HepG2 (cell line): ENCODE results near the gene MEGF6. TPM values are rescaled to one million over a fixed set of nuclear protein-coding genes. Genes with fewer than 3 reads are reported as not detected.

Source experiments
- ATAC-seq: fragments of 200-7000 bp; cut with Tn5 transposase; 3 replicates; pipeline ENCODE4 v1.9.1; 2020; ENCODE audit warnings: mild to moderate bottlenecking, moderate library complexity
- BruUV-seq: library from RNA; stranded (reverse); fragments of 400-500 nt; replicated peaks from 2 replicates; lab custom pipeline; 2021; lab: Mats Ljungman, UMichigan
- CTCF ChIA-PET: fragments of 300-600 bp; formaldehyde crosslinking; extraction: SDS; loops from one replicate; lab custom pipeline; 2021; ENCODE audit warnings: low total read pairs, inconsistent platforms, low intra/inter-chr PET ratio; lab: Yijun Ruan, JAX
- POLR2A ChIA-PET: fragments of 350-600 bp; sonication (Branson Sonifier 250); formaldehyde crosslinking; loops from one replicate; lab custom pipeline; 2020; ENCODE audit warnings: antibody characterized with exemption, inconsistent platforms; lab: Yijun Ruan, JAX
- DNase-seq: peaks from one replicate; pipeline ENCODE4 v3.0.0-alpha.2; 2015; ENCODE audit warnings: low spot score
- FAIRE-seq: peaks from 3 replicates; lab custom pipeline; 2011; peaks lifted over from hg19 to GRCh38; lab: Jason Lieb, UNC
- H2AFZ ChIP-seq: one replicate; pipeline ENCODE4 v1.6.1; 2011; ENCODE audit warnings: low read length, inconsistent platforms
- H3K27ac ChIP-seq: fragments of 300-600 bp; 3 replicates; pipeline ENCODE4 v1.8.0; 2011; ENCODE audit warnings: mixed run types, mild to moderate bottlenecking, mixed read lengths, low read length, inconsistent platforms; ENCODE audit not compliant: insufficient read depth; ENCODE audit errors: extremely low read length
- H3K27me3 ChIP-seq, 2 experiments: fragments of 200-600 bp in 1 of 2; 2 replicates in 1 of 2; 3 replicates in 1 of 2; pipeline versions ENCODE4 v1.6.0 to v1.8.0; 2011; ENCODE audit warnings: low read length in 2 of 2, mild to moderate bottlenecking in 2 of 2, moderate library complexity in 2 of 2, inconsistent platforms in 1 of 2; ENCODE audit not compliant: insufficient read depth in 2 of 2, control insufficient read depth in 1 of 2
- H3K36me3 ChIP-seq, 2 experiments: fragments of 200-600 bp in 1 of 2; replicated peaks in 1 of 2; 2 replicates in 1 of 2; 3 replicates in 1 of 2; pipeline versions ENCODE4 v1.5.1 to v1.8.0; 2011; ENCODE audit warnings: low read length in 2 of 2, inconsistent platforms in 1 of 2; ENCODE audit not compliant: insufficient read depth in 2 of 2, control insufficient read depth in 1 of 2
- H3K4me1 ChIP-seq: 2 replicates; pipeline ENCODE4 v1.5.1; 2012; ENCODE audit warnings: low read length, inconsistent platforms; ENCODE audit not compliant: insufficient read depth
- H3K4me2 ChIP-seq: 2 replicates; pipeline ENCODE4 v1.6.0; 2011; ENCODE audit warnings: low read depth, low read length, inconsistent platforms
- H3K4me3 ChIP-seq, 3 experiments: fragments of 200-600 bp in 1 of 3; sonication (generic), shearing (Covaris generic) in 1 of 3; replicated peaks in 1 of 3; 2 replicates each; pipeline ENCODE4 v1.5.1; 2011 to 2016; ENCODE audit warnings: low read length in 3 of 3, inconsistent platforms in 2 of 3, low read depth in 2 of 3, mild to moderate bottlenecking in 2 of 3, control low read depth in 1 of 3, mixed read lengths in 1 of 3; ENCODE audit not compliant: insufficient read depth in 1 of 3
- H3K79me2 ChIP-seq: one replicate; pipeline ENCODE4 v1.6.1; 2011; ENCODE audit warnings: low read length, inconsistent platforms; ENCODE audit not compliant: insufficient read depth
- H3K9ac ChIP-seq: 2 replicates; pipeline ENCODE4 v1.6.0; 2011; ENCODE audit warnings: mild to moderate bottlenecking, low read depth, low read length, inconsistent platforms; ENCODE audit not compliant: insufficient read depth
- H3K9me3 ChIP-seq: 2 replicates; pipeline ENCODE4 v1.5.1; 2012; ENCODE audit warnings: mild to moderate bottlenecking, low read length
- H4K20me1 ChIP-seq: 2 replicates; pipeline ENCODE4 v1.6.0; 2011; ENCODE audit warnings: inconsistent platforms, mild to moderate bottlenecking, low read length, moderate library complexity; ENCODE audit not compliant: insufficient read depth
- FOXO1 ChIP-seq: sonication (generic); formaldehyde crosslinking; IDR thresholded peaks from 2 replicates; pipeline ENCODE4 v1.4.0; 2020; ENCODE audit warnings: missing genetic modification reagents
- HNRNPL ChIP-seq: fragments of 200-400 bp; formaldehyde crosslinking; IDR thresholded peaks from 2 replicates; pipeline ENCODE4 v1.6.1; 2017; ENCODE audit warnings: mild to moderate bottlenecking, low read depth, low read length
- NFKB2 ChIP-seq: sonication (generic); formaldehyde crosslinking; IDR thresholded peaks from 2 replicates; pipeline ENCODE4 v1.4.0; 2020; ENCODE audit warnings: missing genetic modification reagents, borderline replicate concordance
- RBM22 ChIP-seq: fragments of 200-400 bp; formaldehyde crosslinking; optimal IDR thresholded peaks from 2 replicates; pipeline ENCODE3; 2017; ENCODE audit warnings: mild to moderate bottlenecking, low read length, moderate library complexity
- SMC3 ChIP-seq: IDR thresholded peaks from 2 replicates; pipeline ENCODE4 v1.6.1; 2011; ENCODE audit warnings: low read length, improper control_type of control experiment
- STAG1 ChIP-seq: sonication (generic); formaldehyde crosslinking; IDR thresholded peaks from 2 replicates; pipeline ENCODE4 v1.4.0; 2020; ENCODE audit warnings: missing genetic modification reagents
- XRCC5 ChIP-seq: fragments of 200-400 bp; formaldehyde crosslinking; optimal IDR thresholded peaks from 2 replicates; pipeline ENCODE3; 2017; ENCODE audit warnings: mild to moderate bottlenecking, low read length
- ZNF20 ChIP-seq: sonication (generic); formaldehyde crosslinking; IDR thresholded peaks from 2 replicates; pipeline ENCODE4 v1.4.0; 2020; ENCODE audit warnings: mild to moderate bottlenecking, moderate library complexity, missing genetic modification reagents
- ZNF496 ChIP-seq: sonication (generic); formaldehyde crosslinking; IDR thresholded peaks from 2 replicates; pipeline ENCODE4 v1.8.1; 2023; ENCODE audit warnings: mild to moderate bottlenecking, moderate library complexity, missing genetic modification reagents; ENCODE audit not compliant: insufficient replicate concordance
- ZNF629 ChIP-seq: sonication (generic); formaldehyde crosslinking; conservative IDR thresholded peaks from 2 replicates; pipeline ENCODE4 v1.5.0; 2020; ENCODE audit warnings: missing genetic modification reagents
- WGBS: methylation state at CpG from one replicate; pipeline ENCODE4 v1.1.6; 2017; ENCODE audit warnings: low lambda C conversion rate; 5-methylcytosine and 5-hydroxymethylcytosine counted together
- in situ Hi-C: cut with HindIII; loops from 2 replicates; pipeline ENCODE4 v1.10.0; 2017; ENCODE audit warnings: low pct_unique_long_range_greater_than_20kb; ENCODE audit not compliant: extremely low pct_ligation_motif_present
- intact Hi-C: fragments of 100-400 bp; cut with micrococcal nuclease; formaldehyde crosslinking; loops from one replicate; pipeline ENCODE4 v1.10.0; 2022; ENCODE audit not compliant: unreplicated experiment
- polyA plus RNA-seq, 8 experiments: library from polyadenylated mRNA; depleted of rRNA in 3 of 8; stranded (reverse) in 7 of 8; unstranded in 1 of 8; fragments of >200 nt; fragmentation: Illumina TruSeq in 4 of 8; extraction: Trizol in 4 of 8; gene quantifications; 2 replicates each; pipeline versions ENCODE4 v1.2.1 to v1.2.3, GENCODE V29; 2011 to 2016; ENCODE audit warnings: low read depth in 4 of 8, missing spikeins in 1 of 8, mixed read lengths in 1 of 8; ENCODE audit not compliant: insufficient read depth in 1 of 8
- total RNA-seq, 5 experiments: library from RNA; depleted of rRNA; stranded (reverse); fragments of >200 nt; fragmentation: Illumina TruSeq; extraction: Trizol; gene quantifications; 2 replicates each; pipeline ENCODE4 v1.2.3, GENCODE V29; 2016; ENCODE audit warnings: low read depth in 1 of 5

The MEGF6 gene
- total and polyA plus RNA-seq, 2 of the 13 experiments (the other 11 are each of a cell fraction or from before 2014, with no cell fraction given) = 1.9 TPM

GRCh38 chr1:3564921-3565831, 46.1 kb downstream of the MEGF6 start (continued):
- TF ChIP-seq RBM22 (peak; percentile 12), HNRNPL (0 out of 2 replicates have a peak, but pooled peaks have one; percentile 41), ZNF20 (CRISPR knock-in tag) (no peak), XRCC5 (peak; percentile 31), STAG1 (CRISPR knock-in tag) (peak; percentile 92), FOXO1 (no peak), SMC3 (peak; percentile 41; the same call in 1 of the 2 replicates), NFKB2 (CRISPR knock-in tag) (0 out of 2 replicates have a peak, but pooled peaks have one; percentile 22)

DNA sequence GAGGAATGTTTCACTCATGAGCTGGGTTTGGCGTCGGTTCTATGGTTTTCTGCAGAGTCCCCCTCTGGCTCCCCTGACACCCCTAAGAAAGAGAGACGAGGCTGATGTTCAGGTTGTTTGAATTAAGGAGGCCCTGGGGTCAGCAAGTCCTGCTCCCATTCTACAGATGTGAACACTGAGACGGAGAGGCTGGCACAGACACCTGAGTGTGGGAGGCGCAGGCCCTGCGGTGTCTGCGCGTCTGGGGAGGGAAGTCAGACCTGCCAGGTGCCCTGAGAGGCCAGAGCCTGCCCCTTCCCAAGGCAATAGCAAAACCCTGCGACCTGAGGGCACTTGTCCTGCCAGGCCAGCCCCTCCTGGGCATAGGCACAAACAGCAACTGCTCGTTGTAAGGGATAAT, 47.7 kb downstream of the MEGF6 start:
- H4K20me1 ChIP-seq = peaks cover 7% of the 10 kb centered on the region; the same call in 1 of the 2 replicates
- H3K9me3 ChIP-seq = no peaks in the 10 kb centered on the region
- no TSS peak for BruUV-seq
- H3K27me3 ChIP-seq = peaks cover under 1 to 34% of the 10 kb centered on the region in 2 experiments; a peak in 3 of 5 replicates
- ATAC-seq (no peak), FAIRE-seq (no peak), DNase-seq (no peak)
- H3K36me3 ChIP-seq = no peaks in the 10 kb centered on the region
- H2AFZ ChIP-seq = no peak overlapping the region
- in situ Hi-C loops = no loop called here
- WGBS = 56% methylated on average over 10 of the region's 10 CpGs
- ChIA-PET CTCF (no interaction called here), POLR2A (no interaction called here)
- TF ChIP-seq ZNF629 (CRISPR knock-in tag) (peak; percentile 70), ZNF496 (CRISPR knock-in tag) (no peak)
- no peak overlapping the region for H3K4me3 ChIP-seq
- H3K27ac ChIP-seq = no peak overlapping the region
- no peak overlapping the region for H3K9ac ChIP-seq
- no peak overlapping the region for H3K4me2 ChIP-seq
- intact Hi-C loops = loop anchor here (2.0 kb wide), 1 partner anchor 51 kb away; no protein-coding TSS in a partner anchor
- peaks cover 6% of the 10 kb centered on the region; the same call in 1 of the 2 replicates for H3K4me1 ChIP-seq
- no peaks in the 10 kb centered on the region for H3K79me2 ChIP-seq
